Neural crest cell (in vitro differentiated cells): ENCODE data around the gene PGC. TPM values are rescaled to one million over a fixed set of nuclear protein-coding genes. Genes with fewer than 3 reads are reported as not detected.

Experiments
- DNase-seq: peaks from one replicate; pipeline ENCODE4 v3.0.0; 2021; ENCODE audit warnings: low read depth, mixed read lengths, low spot score
- H3K27ac Mint-ChIP-seq: one replicate; pipeline ENCODE4 v1.8.0; 2021; ENCODE audit warnings: mild to moderate bottlenecking, mixed read lengths; ENCODE audit not compliant: unreplicated experiment
- H3K27me3 Mint-ChIP-seq: 2 replicates; pipeline ENCODE4 v1.8.0; 2021; ENCODE audit warnings: low read depth, mild to moderate bottlenecking, mixed read lengths
- H3K36me3 Mint-ChIP-seq: 2 replicates; pipeline ENCODE4 v1.8.0; 2021; ENCODE audit warnings: low read depth, mild to moderate bottlenecking, mixed read lengths
- H3K4me1 Mint-ChIP-seq: 2 replicates; pipeline ENCODE4 v1.8.0; 2021; ENCODE audit warnings: mixed read lengths
- H3K4me3 Mint-ChIP-seq: one replicate; pipeline ENCODE4 v1.8.0; 2021; ENCODE audit warnings: mild to moderate bottlenecking, mixed read lengths
- H3K9me3 Mint-ChIP-seq: 2 replicates; pipeline ENCODE4 v1.8.0; 2021; ENCODE audit warnings: mixed read lengths
- CTCF ChIP-seq: fragments of 200-600 bp; sonication (generic); conservative IDR thresholded peaks from 2 replicates; pipeline ENCODE4 v1.5.0; 2021; ENCODE audit warnings: antibody characterized with exemption, mild to moderate bottlenecking
- total RNA-seq: library from RNA; stranded (reverse); gene quantifications from 2 replicates; pipeline ENCODE4 v1.2.1, GENCODE V29; 2021

The PGC gene
- total RNA-seq, 1 donor from 2014 or later = not detected

- no peak overlapping the region for H3K4me3 Mint-ChIP-seq
- no peaks in the 10 kb centered on the region for H3K36me3 Mint-ChIP-seq
- H3K27ac Mint-ChIP-seq = no peak overlapping the region
- DNase-seq = no peak
- no peak for TF ChIP-seq CTCF
- peaks cover 9% of the 10 kb centered on the region for H3K4me1 Mint-ChIP-seq
- H3K9me3 Mint-ChIP-seq = no peaks in the 10 kb centered on the region
- H3K27me3 Mint-ChIP-seq = peaks cover 19% of the 10 kb centered on the region
These were observed 19.5 kb downstream of the PGC start for GRCh38 chr6:41727705-41728072.

GRCh38 chr6:41726876-41727275 lies 20.3 kb downstream of the PGC start:
- Mint-ChIP-seq H3K4me3 (no peak overlapping the region), H3K27ac (no peak overlapping the region), H3K4me1 (peaks cover 9% of the 10 kb centered on the region), H3K9me3 (no peaks in the 10 kb centered on the region), H3K27me3 (peaks cover 15% of the 10 kb centered on the region), H3K36me3 (no peaks in the 10 kb centered on the region)
- no peak for TF ChIP-seq CTCF
- no peak for DNase-seq

- H3K4me3 Mint-ChIP-seq = no peak overlapping the region
- peaks cover 9% of the 10 kb centered on the region for H3K4me1 Mint-ChIP-seq
- no peaks in the 10 kb centered on the region for H3K27me3 Mint-ChIP-seq
- H3K36me3 Mint-ChIP-seq = no peaks in the 10 kb centered on the region
- no peak for DNase-seq
- H3K9me3 Mint-ChIP-seq = no peaks in the 10 kb centered on the region
- TF ChIP-seq CTCF = no peak
- no peak overlapping the region for H3K27ac Mint-ChIP-seq
These were observed 22.4 kb downstream of the PGC start for GRCh38 chr6:41724586-41725501.

- H3K27me3 Mint-ChIP-seq = no peaks in the 10 kb centered on the region
- H3K4me3 Mint-ChIP-seq = no peak overlapping the region
- no peak for DNase-seq
- TF ChIP-seq CTCF = no peak
- H3K36me3 Mint-ChIP-seq = no peaks in the 10 kb centered on the region
- no peaks in the 10 kb centered on the region for H3K9me3 Mint-ChIP-seq
- H3K4me1 Mint-ChIP-seq = peaks cover 14% of the 10 kb centered on the region
- peak overlapping the region; percentile 13 for H3K27ac Mint-ChIP-seq
These were observed 23.0 kb downstream of the PGC start for GRCh38 chr6:41724228-41724580.

- H3K27me3 Mint-ChIP-seq = no peaks in the 10 kb centered on the region
- H3K27ac Mint-ChIP-seq = peak overlapping the region; percentile 13
- H3K4me1 Mint-ChIP-seq = peaks cover 14% of the 10 kb centered on the region
- no peak for TF ChIP-seq CTCF
- no peaks in the 10 kb centered on the region for H3K9me3 Mint-ChIP-seq
- DNase-seq = no peak
- no peaks in the 10 kb centered on the region for H3K36me3 Mint-ChIP-seq
- H3K4me3 Mint-ChIP-seq = no peak overlapping the region
These were observed 23.5 kb downstream of the PGC start for GRCh38 chr6:41723530-41724227.
